Putamen (tissue), 1 donor: ENCODE data around the gene NUDT4.
"Not testable (repeated sequence)": the region's sequence is repeated elsewhere in the genome, so short reads cannot be mapped to it uniquely, and the experiment has no call there.

Experiments used
- DNase-seq: peaks from one replicate; pipeline ENCODE4 v3.0.0-alpha.2; 2016; ENCODE audit warnings: low spot score

NUDT4 gene

GRCh38 chr12:93366422-93366821, 11.3 kb upstream of the NUDT4 start:
- no peak for DNase-seq

- no peak for DNase-seq
Observed at GRCh38 chr12:93368766-93369165, 9.0 kb upstream of the NUDT4 start.

- DNase-seq = no peak
Observed at GRCh38 chr12:93369505-93369904, 8.2 kb upstream of the NUDT4 start.

DNA sequence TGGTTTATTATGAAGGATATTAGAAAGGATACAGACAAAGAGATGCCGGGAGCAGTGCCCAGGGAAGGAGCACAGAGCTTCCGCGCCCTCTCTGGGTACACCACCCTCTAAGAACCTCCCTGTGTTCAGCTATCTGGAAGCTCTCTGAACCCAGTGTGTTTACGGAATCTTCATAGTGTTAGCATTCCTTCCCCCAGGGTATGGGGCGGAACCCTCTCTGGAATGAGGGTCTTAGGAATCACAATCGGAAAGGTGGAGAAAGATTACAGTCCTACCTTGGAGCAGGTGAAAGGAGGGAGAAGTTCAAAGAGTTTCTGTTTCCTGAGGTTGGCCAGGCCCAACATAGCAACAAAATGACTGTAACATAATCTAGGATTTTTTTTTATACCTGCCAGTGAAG, 6.8 kb upstream of the NUDT4 start:
- no peak for DNase-seq

DNA sequence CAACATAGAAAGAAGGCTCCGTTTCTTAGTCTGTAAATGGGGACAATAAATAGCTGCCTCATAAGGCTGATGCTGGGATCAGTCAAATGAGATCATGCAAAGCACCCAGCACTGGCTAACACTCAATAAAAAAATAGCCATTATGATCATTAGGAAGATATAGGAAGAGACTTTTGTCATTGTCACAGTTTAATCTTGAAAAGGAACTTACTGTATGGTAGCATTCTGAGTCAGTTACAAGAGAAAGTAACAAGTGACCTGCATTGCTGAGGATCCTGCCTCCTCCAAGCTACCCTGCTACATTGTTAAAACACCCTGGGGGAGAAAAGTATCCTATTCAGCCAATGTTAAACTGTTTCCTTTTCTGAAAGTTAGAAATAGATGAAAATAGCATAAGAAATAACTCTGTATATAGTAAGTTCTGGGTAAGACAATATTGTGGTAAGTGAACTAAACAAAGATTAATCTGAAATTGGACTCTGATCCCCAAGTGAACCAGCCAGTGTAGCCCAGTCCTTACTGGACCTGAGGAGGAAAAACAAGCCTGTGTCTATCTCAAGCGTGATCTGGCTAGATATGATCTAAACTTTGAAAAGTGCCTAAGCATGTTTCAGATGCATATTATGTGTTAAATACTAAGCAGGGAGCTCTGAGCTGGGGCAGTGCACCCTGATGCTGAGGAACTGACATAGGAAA, 3.6 kb upstream of the NUDT4 start:
- DNase-seq = no peak

DNA sequence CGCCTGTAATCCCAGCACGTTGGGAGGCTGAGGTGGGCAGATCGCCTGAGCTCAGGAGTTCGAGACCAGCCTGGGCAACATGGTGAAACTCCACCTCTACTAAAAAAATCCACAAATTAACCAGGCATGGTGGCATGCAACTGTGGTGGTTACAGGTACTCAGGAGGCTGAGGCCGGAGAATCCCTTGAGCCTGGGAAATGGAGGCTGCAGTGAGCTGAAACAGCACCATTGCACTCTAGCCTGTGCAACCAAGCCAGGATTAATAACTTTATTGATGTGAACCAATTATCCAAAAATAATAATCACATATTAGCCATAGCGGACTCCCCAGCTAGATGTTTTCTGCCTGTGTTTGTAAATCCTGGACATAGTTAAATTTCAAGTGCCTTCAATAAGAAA, 1.8 kb upstream of the NUDT4 start:
- DNase-seq = no peak

DNA sequence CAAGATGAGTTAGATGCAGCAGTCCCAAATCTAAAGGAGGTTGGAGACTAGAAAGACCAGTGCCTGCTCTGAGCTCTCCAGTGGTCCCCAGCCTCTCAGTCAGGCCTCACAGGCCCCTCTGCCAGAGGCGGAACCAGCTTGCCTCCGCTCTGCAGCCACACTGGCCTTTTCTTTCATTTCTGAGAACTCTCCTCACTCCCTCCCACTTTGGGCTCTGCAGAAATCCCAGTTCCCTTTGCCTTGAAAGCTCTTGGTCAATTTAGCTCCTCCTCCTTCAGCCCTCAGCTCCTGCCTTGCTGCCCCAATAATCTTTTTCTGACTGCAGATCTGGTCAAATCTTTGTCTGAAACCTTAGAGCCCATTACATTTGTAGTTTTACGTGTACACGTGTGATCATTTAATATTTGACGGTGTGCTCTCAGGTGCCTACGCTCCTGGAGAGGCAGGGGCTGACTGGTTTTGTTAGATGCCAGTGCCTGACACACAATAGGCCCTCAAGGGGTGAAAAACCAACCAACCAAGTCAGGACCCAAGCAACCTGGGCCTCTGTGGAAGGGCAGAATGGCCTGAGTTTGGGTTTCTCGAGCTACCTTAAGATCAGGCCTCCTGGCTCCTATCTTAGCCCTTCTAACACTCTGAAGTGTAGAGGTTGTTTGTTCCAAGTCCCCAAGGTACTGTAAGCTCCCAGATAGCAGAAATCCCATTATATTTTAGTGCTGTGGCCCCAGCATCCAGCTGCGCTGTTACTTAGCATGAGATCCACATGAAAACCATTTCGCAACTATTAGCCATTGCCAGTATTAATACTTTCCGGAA, 1.1 kb upstream of the NUDT4 start:
- DNase-seq = peak; percentile 48

DNA sequence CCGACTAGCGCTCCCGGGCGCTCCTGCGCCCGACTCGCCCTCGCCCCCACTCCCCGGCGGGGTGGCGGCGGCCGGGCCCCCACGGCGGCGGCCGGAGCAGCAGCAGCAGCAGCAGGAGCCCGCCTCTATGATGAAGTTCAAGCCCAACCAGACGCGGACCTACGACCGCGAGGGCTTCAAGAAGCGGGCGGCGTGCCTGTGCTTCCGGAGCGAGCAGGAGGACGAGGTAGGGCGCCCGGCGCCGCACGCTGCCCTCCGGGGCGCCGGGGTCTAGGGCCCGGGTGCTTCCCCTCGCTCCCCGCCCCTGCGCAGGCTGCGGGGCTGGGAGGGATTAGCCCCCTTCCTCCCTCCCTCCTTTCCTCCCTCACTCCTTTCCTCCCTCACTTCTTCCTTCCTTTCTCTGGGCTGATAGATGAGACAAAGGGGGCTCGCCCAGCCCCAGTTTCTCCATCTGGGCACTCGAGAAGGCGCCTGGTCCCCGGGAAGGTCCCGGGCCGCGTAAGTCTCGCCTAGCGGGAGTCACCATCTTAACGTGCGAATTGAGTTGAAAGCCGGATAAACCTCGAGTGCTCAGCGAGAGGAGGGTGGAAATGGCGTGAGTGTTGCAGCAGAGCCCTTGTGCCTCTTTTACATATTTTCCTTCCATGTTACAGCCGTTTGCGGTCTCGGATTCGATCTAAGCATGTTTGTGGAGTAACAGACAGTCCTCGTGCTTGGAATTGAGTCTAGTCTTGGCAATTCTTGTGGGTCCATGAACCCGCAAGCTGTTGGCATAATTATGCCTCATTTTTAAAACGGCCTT, 672 bp downstream of the NUDT4 start:
- DNase-seq = peak; percentile 47

DNA sequence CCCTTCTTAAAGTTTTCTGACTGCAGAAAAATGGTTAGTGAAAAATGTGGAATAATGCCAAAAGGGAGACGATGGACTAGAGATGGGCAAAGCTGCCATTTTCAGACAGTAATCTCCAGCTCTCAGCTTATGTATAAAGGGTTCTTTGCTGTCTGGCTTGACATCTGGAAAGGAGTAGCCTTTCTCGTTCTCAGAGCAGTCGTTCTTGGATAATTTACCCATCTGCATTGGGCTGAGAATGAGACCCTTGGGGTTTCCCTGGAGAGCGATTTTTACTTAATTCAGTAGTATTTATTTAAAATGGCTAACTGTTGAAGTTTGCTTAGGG, 1.2 kb downstream of the NUDT4 start:
- peak; percentile 18 for DNase-seq

DNA sequence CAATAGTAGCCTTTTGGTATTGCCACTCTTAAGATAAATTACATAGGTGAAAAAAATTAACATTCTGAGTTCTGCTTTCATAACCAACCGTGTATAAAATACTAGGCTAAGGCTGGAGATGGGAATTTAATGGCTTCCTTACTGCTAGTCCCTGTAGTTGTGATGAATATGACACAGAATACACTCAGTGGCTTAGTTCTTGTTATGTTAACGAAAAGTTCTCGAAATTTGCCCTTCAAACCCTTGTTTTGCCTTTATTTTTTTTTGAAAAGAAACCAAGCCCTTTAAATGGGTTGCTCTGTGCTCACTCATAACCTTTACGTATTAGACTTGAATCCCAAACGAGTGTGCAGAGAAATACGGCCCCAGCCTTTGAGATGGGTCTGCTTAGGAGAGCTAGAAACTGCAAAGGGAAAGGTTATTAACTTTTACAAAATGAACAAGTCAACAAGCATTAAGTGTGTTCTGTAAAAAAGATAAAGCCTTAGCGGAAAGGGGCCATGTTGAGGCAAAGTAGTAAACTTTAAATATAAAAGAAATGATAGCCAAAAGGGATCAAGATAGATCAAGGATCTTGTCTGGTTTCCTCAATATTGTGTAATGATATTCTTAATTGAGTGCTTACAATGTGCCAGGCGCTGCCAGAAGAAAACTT, 1.7 kb downstream of the NUDT4 start:
- DNase-seq = no peak

DNA sequence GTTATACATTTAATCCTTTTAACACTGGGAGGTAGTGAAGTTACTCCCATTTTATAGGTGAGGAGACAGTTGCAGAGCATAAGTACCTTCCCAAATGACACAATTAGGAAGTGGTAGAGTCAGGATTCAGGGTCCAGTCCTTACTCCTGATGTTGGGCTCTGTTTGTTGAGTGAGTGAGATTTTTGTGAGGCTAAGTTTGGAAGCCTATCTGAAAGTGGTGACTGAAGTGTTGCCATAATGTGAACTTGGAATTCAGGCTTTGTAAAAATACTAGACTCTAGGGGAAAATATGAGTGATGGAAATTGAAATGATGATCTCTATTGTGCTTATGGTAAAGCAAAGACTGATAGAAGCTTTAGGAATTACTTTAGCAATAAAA, 2.2 kb downstream of the NUDT4 start:
- DNase-seq = no peak

DNA sequence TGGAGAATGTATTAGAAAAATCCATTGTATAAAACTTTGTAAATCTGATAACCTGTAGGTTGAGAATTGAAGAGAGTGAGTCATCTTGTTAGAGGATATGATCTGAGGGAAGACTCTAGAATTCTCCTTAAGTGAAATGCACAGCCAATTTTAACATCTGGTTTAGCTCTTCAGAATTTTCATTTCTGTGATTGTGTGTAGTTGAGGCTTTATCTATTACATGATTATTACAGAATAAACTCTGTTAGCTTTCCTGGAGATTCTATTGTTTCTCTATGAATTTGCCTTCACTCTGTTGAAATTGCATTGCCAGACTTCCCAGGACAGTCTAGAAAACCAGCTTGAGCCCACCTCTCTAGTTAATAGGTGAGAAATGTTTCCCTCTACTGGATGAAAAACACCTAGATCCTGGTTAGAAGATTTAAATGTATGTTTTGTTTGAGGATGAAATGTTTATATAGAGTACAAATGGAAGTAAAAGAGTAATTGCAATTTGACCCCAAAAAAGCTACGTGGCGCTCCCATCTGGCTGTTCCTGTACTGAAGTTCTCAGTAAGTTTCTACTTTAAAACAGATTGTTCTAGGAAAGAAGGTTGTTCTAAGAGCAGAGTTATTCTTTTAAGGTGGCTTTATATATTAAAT, 2.9 kb downstream of the NUDT4 start:
- no peak for DNase-seq

DNA sequence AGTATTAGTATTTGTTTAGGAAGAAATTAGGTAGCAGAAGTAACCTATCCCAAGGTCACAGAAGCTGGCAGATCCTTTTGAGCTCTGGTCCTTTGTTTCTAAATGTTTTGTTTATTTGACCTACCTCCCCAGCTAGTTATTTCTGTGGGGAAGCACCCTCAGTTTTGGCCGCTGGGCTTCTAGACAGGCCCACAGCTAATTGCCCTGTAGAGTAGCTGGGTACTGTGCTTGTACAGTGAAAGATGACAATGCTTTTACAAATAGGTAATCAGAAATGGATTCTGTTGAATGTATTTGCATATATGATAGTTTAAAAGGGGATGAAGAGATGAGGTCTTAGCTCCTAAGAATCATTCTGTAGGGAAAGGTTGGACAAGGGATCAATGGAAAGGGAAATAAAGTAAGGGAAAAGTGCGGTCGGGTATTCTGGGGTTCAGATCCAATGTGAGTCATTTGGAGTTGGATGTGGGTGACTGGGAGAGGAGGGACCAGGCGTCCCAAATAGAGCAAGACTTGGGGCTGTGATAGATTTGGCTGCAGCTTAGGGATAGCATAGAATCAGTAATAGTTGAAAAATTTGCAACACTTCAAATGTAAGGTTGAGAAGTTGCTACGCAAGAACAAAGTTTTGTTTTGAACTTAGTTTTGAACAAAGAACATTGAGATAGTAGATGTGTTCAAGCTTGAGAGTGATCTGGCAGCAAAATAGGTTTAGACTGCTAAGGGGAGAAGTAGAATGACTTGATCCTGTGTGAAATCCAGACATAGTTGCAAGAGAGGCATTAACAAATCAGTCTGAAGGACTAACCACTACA, 3.6 kb downstream of the NUDT4 start:
- no peak for DNase-seq

DNA sequence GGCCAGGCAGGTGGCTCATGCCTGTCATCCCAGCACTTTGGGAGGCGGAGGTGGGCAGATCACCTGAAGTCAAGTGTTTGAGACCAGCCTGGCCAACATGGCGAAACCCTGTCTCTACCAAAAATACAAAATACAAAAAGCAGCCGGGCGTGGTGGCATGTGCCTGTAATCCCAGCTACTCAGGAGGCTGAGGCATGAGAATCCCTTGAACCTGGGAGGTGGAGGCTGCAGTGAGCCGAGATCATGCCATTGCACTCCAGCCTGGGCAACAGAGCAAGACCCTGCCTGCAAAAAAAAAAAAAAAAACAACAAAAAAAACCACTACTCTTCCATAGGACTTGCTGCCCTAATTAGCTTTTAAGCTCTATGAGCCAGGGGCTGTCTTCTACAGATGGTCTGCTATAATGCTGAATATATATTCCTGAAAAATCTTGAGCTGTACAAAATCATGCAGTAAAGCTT, 4.3 kb downstream of the NUDT4 start:
- not testable (repeated sequence) for DNase-seq

DNA sequence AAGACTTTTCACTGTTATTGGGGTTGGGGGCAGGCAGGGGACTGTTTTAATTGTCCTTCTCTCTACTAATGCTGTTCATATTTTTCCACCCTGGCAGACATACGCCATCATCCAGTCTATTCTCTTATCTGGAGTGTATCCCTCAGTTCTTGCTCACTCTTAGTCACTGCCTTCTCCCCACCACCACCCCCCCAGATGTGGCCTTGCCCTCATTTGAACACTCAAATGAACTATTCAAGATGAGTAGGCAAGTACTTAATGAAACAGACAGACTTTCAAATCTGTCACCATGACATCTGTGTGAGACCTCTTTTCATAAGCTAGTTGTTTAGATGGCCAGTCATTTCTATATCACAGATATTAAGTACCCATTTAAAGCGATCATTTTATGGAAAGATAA, 10.1 kb downstream of the NUDT4 start:
- DNase-seq = no peak

- DNase-seq = no peak
Observed at GRCh38 chr12:93390031-93390430, 12.3 kb downstream of the NUDT4 start.

GRCh38 chr12:93390549-93391297, 13.0 kb downstream of the NUDT4 start:
- no peak for DNase-seq

GRCh38 chr12:93393425-93393824, 15.7 kb downstream of the NUDT4 start:
- DNase-seq = no peak

- DNase-seq = no peak
Observed at GRCh38 chr12:93397412-93397811, 19.7 kb downstream of the NUDT4 start.

DNA sequence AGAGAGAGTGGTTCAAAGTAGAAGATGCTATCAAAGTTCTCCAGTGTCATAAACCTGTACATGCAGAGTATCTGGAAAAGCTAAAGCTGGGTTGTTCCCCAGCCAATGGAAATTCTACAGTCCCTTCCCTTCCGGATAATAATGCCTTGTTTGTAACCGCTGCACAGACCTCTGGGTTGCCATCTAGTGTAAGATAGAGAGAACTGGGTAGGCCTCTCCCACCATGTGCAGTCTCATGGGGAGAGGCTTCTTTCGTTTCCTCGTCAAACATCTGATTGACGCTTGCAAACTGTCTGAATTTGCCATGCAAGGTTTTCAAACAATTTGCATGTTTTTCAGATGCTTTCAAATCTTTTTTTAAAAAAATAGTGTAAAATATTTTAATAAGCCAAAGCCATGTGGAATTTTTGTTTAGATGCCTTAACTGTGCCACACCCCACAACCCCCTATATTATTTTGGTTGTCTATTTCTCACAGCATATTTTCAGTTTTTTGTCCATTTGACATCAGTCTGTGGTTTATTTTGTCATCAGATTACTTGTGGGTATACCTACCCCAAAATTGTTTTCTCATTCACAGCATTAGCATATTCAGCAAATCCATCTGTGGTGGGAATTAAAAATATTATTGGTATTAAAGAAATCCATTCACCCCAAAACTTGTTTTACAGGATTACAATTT, 21.6 kb downstream of the NUDT4 start:
- not testable (repeated sequence) for DNase-seq
